Measurements from ENCODE around the gene KCNJ9.
A peak's percentile ranks its signal among the peaks of the same experiment; 100 is the strongest.
"Not testable (repeated sequence)": the region's sequence is repeated elsewhere in the genome, so short reads cannot be mapped to it uniquely, and the experiment has no call there.

KCNJ9 gene

DNA sequence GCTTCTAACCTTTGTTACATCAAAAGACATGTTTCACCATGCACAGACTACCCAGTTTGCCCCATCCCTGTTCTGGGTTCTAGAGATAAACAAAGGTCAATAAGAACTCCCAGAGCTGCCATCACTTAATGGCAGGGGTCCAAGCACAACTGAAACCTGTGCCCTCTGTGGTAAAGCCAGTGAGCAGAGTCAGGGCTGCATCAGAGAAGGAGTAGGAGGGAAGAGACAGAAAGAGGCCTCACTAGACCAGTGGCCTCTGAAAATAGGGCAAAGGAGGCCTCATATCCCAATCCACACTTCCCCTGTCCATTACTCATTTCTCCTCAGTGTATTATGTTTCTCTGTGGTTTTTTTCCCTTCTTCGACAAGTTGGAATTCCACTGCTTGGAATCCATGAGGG, 44.4 kb downstream of the KCNJ9 start:
- DNase-seq (ENCODE audit: low spot score), result peak; percentile 44

DNA sequence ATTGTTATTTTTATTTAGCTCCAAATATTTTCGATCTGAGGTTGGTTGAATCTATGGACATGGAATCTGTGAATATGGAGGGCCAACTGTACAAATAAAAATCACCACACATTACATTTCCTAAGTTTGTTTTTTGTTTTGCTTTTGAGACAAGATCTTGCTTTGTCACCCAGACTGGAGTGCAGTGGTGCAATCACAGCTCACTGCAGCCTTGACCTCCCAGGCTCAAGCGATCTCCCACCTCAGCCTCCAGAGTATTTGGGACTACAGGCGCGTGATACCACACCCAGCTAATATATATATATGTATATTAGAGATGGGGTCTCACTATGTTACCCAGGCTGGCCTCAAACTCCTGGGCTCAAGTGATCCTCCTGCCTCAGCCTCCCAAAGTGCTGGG, 45.0 kb downstream of the KCNJ9 start:
- DNase-seq (ENCODE audit: low spot score), result not testable (repeated sequence)

DNA sequence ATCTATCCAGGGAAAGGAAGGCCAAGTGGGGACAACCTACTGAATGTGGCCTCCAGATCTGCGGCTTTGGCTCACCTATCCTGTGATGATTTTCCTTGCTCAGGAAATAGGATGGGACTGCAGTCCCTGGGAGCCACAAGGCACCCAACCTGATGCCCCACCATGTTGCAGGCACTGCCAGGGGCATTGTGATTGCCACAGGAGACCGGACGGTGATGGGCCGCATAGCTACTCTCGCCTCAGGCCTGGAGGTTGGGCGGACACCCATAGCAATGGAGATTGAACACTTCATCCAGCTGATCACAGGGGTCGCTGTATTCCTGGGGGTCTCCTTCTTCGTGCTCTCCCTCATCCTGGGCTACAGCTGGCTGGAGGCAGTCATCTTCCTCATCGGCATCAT, 46.0 kb downstream of the KCNJ9 start:
- DNase-seq (ENCODE audit: low spot score), result no peak

- DNase-seq (ENCODE audit: low spot score), result peak; percentile 86
Observed at GRCh38 chr1:160127865-160128523, 46.7 kb downstream of the KCNJ9 start.

DNA sequence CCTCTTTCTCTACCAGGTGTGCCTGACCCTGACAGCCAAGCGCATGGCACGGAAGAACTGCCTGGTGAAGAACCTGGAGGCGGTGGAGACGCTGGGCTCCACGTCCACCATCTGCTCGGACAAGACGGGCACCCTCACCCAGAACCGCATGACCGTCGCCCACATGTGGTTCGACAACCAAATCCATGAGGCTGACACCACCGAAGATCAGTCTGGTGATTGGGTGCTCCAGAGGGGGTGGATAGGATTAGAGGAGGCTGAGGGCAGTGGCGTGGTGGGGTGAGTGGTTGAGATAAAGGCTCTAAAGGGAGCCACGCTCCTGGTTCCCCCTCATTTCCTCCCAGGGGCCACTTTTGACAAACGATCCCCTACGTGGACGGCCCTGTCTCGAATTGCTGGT, 47.3 kb downstream of the KCNJ9 start:
- DNase-seq (ENCODE audit: low spot score), result no peak

GRCh38 chr1:160129046-160129445, 47.7 kb downstream of the KCNJ9 start:
- DNase-seq (ENCODE audit: low spot score), result peak; percentile 56

DNA sequence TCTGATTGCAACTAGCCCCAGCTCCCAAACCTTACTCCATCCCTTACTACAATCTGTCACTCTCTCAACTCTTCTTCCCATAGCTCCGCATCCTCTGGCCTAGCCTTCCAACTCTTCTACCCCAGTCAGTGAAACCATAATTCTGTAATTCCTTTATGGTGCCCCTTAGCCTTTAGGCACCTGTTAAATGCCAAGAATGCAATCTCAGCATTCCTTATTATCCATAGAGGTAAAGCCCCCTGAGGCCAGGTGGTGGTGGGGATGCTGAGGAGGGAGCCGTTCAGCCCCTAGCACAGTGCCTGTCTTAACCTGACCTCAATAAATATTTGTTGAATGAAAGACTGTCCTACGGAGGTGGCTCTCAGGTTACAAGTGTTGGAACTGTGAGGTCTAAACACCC, 48.2 kb downstream of the KCNJ9 start:
- DNase-seq (ENCODE audit: low spot score), result no peak

GRCh38 chr1:160129966-160130365, 48.6 kb downstream of the KCNJ9 start:
- no peak for DNase-seq (ENCODE audit: low spot score)

DNA sequence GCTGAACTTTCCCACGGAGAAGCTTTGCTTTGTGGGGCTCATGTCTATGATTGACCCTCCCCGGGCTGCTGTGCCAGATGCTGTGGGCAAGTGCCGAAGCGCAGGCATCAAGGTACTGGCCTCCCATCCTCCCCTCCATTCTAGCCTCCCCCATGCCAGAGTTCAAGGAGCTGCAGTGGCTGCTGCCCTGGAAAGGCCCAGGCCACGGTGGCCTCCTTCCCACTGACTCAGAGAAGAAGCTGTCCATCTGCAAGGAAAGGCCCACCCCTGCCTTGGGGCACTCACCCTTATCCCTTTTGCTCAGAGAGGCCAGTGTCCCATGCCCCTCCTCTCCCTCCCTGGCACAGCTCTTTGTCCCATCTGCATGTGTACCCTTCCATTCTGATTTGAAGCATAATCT, 49.1 kb downstream of the KCNJ9 start:
- DNase-seq (ENCODE audit: low spot score), result no peak

DNA sequence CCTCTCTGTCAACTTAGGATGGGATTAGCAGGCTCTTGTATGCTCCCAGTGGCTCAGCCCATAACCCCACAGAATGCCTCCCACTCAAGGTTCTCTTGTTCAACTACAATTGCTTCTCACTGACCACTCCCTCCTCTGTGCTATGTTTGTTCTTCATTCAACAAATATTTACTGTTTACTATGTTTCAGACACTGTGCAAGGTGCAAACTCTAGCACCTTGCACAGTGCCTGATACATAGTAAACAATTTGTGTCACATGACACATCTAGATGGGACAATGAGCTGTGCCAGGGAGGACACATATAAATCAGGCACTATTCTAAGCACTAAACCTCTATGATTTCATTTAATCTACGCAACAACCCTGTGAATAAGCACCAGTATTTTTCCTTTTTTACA, 49.6 kb downstream of the KCNJ9 start:
- DNase-seq (ENCODE audit: low spot score), result no peak

DNA sequence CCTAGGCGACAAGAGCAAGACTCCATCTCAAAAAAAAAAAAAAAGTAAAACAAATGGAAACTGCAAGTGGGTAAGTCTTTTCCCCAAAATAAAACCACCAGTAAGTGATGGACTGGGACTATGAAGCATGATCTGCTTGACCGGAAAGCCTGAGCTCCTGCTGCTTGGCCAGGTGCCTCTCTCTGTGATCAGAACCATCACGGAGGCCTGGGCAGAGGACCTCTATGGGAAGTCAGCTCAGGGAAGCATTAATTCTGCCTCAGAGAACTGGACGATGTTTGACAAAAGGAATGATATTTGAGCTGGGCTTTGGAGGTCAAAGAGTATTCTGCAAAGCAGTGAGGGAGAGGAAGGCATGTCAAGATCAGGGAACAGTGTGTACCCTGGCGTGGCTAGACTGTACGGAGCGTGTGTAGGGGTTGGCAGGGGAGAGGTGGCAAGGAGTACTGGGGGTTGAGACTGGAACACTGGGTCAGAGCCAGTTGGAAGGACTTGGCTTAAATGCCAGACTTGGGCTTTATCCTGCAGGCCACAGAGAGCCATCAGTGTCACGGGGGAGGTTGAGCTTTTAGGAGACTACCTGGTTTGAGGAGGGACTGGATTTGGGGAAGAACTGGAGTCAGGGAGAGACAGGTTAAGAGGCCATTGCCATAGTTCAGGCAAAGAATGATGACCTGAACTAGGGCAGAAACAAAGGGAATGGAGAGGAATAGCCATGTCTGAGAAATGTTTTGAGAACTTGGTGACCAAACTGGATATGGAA, 50.6 kb downstream of the KCNJ9 start:
- no peak for DNase-seq (ENCODE audit: low spot score)

- no peak for DNase-seq (ENCODE audit: low spot score)
Observed at GRCh38 chr1:160133990-160134770, 52.8 kb downstream of the KCNJ9 start.

DNA sequence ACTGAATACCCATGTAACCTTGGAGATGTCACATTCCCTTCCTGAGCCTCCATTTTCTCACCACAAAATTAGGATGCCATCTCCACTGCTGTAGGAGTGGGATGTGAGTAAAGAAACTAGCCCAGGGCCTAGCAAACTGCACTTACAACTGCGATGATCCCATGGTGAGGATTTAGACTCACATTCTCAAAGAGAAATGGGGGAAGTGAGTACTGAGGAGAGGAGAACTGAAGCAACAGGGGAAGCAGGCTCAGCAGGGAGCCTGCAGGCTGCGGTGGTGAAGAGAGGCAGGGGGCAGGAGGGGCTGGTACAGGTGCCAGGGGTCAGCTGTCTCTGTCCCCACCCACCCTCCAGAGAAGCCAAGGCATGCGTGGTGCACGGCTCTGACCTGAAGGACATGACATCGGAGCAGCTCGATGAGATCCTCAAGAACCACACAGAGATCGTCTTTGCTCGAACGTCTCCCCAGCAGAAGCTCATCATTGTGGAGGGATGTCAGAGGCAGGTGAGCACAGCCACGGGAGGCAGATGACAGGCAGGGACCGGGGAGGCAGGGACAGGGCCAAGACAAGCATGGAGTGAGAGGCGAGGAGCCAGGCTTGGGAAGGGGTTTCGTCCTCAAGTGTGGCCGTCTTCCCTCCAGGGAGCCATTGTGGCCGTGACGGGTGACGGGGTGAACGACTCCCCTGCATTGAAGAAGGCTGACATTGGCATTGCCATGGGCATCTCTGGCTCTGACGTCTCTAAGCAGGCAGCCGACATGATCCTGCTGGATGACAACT, 53.6 kb downstream of the KCNJ9 start:
- DNase-seq (ENCODE audit: low spot score), result no peak

GRCh38 chr1:160136121-160136925, 55.0 kb downstream of the KCNJ9 start:
- no peak for DNase-seq (ENCODE audit: low spot score)

- DNase-seq (ENCODE audit: low spot score), result no peak
Observed at GRCh38 chr1:160136926-160137200, 55.5 kb downstream of the KCNJ9 start.

DNA sequence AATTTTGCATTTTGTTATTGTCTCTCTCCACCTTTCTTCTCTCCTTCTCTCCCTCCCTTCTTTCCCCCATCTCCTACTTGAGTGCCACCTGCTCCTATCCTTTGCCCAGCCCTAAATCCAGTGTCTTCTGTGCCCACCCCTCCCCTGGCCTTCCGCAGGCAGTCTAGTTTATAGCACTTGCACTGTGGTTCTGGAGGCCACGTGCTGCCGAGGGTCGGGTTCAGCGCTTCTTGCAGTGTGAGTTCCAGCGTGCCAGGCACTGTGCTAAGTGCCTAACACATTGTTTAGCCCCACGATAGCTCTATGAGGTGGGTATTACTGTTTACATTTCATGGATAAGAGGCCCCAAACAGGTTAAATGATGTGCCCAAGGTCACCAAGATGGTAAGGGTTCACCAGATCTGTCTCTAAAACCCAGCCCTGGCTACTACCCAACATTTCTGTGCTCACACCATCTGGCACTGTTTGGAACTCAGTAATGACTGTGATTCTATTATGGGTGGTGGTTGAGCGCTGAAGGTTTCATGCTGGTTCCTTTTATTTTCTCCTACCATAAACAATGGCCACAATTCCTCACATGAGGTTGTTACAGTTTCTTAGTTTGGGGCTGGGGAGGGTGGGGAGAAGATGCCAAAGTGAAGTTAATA, 56.0 kb downstream of the KCNJ9 start:
- DNase-seq (ENCODE audit: low spot score), result no peak

GRCh38 chr1:160139840-160140239, 58.5 kb downstream of the KCNJ9 start:
- DNase-seq (ENCODE audit: low spot score), result no peak
